Sigmoid colon (tissue), 4 donors: ENCODE measurements around the gene ZPBP2.

Experiments used
- CTCF ChIP-seq, 4 experiments: fragments of 450-650 bp in 3 of 4; fragments of 200-600 bp in 1 of 4; IDR thresholded peaks; one replicate each; pipeline ENCODE4 v1.5.1; 2016 to 2019; ENCODE audit warnings: antibody characterized with exemption in 4 of 4, mild to moderate bottlenecking in 3 of 4, moderate library complexity in 2 of 4
- EP300 ChIP-seq, 4 donors: sonication (generic); formaldehyde crosslinking; IDR thresholded peaks; one replicate each; pipeline ENCODE4 v1.6.1; 2017; ENCODE audit warnings: antibody characterized with exemption in 4 of 4
- POLR2A ChIP-seq, 2 donors: fragments of 450-650 bp; IDR thresholded peaks; one replicate each; pipeline ENCODE4 v1.6.1; 2016; ENCODE audit warnings: antibody characterized with exemption in 2 of 2, mild to moderate bottlenecking in 2 of 2, moderate library complexity in 2 of 2
- POLR2AphosphoS5 ChIP-seq, 4 donors: sonication (generic); formaldehyde crosslinking; IDR thresholded peaks; one replicate each; pipeline ENCODE4 v1.6.1; 2017; ENCODE audit warnings: antibody characterized with exemption in 4 of 4

GRCh38 chr17:39854909-39855308 is 13.1 kb upstream of the ZPBP2 start:
- TF ChIP-seq CTCF (IDR thresholded peaks at IDR 0.05) (no peak), EP300 (IDR thresholded peaks at IDR 0.05) (no peak), POLR2A (IDR thresholded peaks at IDR 0.05) (no peak), POLR2AphosphoS5 (IDR thresholded peaks at IDR 0.05) (no peak)
